ENCODE results near the gene SOWAHD.
"Not testable (repeated sequence)": the region's sequence is repeated elsewhere in the genome, so short reads cannot be mapped to it uniquely, and the experiment has no call there.

Gene SOWAHD

GRCh38 chrX:119758731-119759247 is 401 bp downstream of the SOWAHD start:
- DNase-seq (ENCODE audit: low read depth): no peak

DNA sequence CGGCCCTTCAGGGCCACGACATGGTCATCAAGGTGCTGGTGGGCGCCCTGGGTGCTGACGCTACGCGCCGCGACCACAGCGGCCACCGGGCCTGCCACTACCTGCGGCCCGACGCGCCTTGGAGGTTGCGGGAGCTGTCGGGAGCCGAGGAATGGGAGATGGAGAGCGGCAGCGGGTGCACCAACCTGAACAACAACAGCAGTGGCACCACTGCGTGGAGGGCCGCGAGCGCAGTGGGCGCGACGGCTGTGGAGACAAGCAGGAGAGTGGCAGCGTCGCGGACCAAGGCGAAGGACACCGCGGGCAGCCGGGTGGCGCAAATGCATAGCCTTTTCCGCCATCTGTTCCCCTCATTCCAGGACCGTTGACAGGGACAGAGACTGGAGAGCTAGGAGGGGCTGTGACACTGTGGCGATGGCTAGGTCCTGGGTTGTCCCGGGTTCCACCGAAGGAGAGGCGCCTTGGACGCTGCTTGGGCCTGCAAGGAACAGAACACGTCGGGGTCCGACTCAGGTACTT is 919 bp downstream of the SOWAHD start:
- DNase-seq (ENCODE audit: low read depth): no peak

GRCh38 chrX:119760026-119760877 is 1.9 kb downstream of the SOWAHD start:
- DNase-seq (ENCODE audit: low read depth): no peak

- no peak for DNase-seq (ENCODE audit: low read depth)
Observed at GRCh38 chrX:119762718-119763117, 4.3 kb downstream of the SOWAHD start.

DNA sequence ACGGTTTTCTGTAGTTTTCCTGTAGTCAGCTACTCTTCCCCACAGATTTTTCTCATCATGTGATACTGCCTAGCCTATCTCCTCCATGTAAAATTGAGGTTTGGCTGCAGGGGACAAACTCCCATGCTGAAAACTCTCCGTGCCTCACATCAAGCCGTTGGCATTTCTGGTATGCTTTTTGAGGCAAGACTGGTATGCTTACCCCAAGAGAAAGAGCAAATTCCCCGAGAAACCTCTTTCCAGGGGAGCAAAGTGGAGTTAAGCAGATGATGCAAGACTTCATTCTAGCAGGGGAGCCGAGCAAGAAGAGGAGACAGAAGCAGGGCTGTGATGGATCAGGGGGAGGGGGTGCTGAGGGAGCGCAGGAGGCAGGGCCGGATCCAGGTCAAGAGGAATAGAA is 4.8 kb downstream of the SOWAHD start:
- no peak for DNase-seq (ENCODE audit: low read depth)

DNA sequence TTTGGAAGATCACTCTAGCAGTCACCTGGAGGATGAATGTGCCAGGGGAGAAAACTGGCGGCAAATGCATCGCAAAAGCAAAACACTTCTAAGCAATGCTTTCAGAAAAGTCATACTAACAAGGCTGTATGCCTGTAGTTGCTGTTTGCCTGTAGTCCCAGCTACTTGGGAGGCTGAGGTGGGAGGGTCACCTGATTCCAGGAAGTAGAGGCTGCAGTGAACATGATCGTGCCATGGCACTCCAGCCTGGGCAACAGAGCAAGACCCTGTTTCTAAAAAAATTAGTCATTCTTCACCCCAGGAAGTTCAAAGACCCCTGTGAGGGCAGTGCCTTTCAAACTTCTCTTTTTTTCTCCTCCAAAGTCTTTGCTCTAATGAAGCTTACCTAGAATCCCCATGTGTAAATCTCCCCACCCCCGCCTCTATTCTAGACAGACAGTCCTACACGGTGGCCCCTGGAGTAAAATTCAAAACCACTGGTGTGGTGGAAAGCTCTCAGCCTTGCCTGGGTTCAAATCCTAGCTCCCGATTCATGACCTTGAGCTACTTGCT is 5.5 kb downstream of the SOWAHD start:
- DNase-seq (ENCODE audit: low read depth): no peak

DNA sequence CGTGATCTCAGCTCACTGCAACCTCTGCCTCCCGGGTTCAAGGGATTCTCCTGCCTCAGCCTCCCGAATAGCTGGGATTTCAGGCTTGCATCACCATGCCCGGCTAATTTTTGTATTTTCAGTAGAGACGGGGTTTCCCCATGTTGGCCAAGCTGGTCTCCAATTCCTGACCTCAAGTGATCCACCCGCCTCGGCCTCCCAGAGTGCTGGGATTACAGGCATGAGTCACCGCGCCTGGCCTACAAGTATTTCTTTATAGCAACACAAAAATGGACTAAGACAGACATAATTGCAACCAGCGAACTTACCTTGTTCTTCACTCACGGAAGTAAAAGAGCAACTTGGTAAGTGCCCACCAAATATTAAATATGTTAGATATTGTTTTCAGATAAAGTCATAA is 10.0 kb downstream of the SOWAHD start:
- DNase-seq (ENCODE audit: low read depth): not testable (repeated sequence)

DNA sequence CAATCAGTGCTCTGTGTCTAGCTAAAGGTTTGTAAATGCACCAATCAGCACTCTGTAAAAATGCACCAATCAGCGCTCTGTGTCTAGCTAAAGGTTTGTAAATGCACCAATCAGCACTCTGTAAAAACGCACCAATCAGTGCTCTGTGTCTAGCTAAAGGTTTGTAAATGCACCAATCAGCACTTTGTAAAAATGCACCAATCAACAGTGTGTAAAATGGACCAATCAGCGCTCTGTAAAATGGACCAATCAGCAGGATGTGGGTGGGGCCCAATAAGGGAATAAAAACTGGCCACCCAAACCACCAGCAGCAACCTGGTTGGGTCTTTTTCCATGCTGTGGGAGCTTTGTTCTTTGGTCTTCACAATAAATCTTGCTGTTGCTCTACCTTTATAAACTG is 11.0 kb downstream of the SOWAHD start:
- DNase-seq (ENCODE audit: low read depth): not testable (repeated sequence)

- DNase-seq (ENCODE audit: low read depth): no peak
Observed at GRCh38 chrX:119775517-119776238, 17.3 kb downstream of the SOWAHD start.

GRCh38 chrX:119778829-119779228 is 20.4 kb downstream of the SOWAHD start:
- no peak for DNase-seq (ENCODE audit: low read depth)

DNA sequence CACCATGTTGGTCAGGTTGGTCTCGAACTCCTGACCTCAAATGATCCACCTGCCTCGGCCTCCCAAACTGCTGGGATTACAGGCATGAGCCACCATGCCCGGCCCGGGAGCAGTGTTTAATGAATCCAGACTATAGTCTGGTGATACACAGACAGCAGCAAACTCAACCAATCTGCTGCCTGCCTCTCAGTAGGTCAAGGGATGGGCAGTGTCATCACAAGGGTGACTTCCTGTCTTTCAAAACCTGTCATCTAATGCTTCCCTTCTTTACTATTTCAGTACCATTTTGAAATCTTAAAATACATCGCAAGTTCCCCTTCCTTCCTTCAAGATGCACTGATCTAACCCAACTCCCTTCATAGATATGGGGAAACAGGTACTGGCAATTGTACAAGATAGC is 24.6 kb downstream of the SOWAHD start:
- no peak for DNase-seq (ENCODE audit: low read depth)

DNA sequence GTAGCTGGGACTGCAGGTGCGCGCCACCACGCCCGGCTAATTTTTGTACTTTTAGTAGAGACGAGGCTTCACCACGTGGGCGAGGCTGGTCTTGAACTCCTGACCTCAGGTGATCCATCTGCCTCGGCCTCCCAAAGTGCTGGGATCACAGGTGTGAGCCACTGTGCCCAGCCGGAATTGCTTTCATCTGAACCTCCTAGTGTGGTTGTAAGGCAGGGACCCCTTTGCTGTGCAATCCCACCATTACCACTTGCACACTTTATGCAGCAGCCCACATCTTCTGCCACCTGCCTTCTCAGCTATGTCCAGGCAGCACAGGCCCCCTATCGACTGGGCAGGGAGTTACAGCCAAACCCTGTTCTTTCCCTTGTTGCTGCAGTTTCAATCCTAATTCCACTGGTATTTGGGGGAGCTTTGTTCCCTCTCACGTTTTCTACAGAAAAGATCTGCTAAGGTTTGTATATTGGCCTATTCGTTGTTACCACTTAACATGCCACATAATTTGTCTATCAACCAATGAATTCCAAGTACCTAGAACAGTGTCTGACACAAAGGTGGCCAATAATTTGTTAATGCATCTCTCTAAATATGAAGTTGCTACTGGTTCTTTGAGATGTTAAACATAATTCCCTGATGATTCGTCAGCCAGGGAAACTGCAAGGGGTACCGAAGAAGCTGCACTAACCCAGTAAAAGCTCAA is 26.5 kb downstream of the SOWAHD start:
- peak; percentile 14 for DNase-seq (ENCODE audit: low read depth)

DNA sequence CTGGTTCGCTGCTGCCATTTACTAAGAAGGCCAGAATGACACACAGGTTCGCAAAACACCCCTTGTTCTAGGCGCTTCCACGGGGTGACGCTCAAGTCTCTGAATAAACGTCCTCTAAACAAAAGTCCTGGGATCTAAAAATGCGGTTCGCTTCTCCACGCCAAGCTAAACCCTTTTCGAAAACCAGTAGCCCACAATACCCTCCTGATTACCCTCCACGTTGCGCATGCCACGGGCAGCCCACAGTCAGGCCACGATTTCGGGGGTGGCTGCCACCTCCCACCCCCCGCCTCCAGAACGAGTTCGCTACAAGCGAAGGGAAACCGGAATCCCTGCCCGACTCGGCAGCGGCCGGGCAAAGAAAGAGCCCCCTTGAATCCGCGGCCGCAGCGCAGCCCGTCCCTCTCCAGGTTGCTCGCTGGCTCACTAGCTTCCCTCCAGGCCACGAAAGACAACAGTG is 32.6 kb downstream of the SOWAHD start:
- DNase-seq (ENCODE audit: low read depth): peak; percentile 6

DNA sequence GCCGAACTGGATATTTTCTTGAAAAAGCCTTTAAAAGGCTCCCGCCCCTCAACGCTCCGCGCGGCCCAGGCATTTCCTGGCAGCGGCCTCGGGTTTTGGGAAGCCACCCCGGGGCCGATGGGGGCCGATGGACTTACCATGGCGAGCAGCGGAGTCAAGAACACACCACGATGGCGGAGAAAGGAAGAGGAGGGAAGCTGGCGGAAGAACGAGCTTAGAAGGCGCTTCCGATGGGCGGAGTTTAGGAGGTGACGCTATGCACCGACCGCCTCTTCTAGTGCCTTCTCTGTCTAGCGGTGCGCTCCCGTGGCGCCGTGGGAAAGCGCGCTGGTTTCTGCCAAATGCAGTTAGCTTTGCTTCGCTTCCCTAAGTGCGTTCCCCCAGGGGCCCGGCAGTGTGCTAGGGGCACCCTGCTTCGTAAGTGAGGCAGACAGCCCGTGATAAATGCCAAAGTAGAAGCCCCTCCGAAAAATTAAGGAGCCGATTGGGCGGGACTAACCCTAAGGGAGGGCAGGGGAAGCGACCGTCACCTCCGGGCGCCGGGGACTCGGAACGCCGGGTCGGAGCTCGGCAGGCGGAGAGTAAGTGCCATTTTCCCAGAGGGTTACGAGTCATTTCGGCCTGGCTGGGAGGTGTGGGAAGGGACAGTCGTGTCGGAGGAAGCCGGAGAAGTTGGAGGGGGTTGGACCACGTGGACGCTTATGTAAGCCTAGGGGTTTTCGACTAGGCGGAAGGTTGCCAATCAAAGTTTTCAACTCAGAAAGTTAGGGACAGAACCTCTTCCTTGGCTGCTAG is 33.2 kb downstream of the SOWAHD start, which contains the start of gene RPL39:
TSS of gene RPL39 (minus strand) at position 194 of the 795 bp plus-strand sequence. CDS start at position 140, 54 bp downstream.
- peak; percentile 60 for DNase-seq (ENCODE audit: low read depth)

GRCh38 chrX:119801253-119802221 is 43.1 kb downstream of the SOWAHD start:
- no peak for DNase-seq (ENCODE audit: low read depth)

DNA sequence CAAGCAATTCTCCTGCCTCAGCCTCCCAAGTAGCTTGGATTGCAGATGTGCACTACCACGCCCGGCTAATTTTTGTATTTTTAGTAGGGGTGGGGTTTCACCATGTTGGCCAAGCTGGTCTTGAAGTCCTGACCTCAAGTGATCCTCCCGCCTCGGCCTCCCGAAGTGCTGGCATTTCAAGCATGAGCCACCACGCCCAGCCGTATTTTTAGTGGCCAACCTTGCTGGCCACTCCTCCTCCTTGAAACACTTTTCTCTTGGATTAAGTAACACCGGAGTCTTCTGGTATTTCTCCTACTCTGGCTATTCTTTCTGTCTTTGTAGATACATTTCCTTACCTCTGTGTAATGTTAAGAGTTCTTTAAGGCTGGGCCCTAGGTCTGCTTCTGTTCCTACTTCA is 44.2 kb downstream of the SOWAHD start:
- no peak for DNase-seq (ENCODE audit: low read depth)

DNA sequence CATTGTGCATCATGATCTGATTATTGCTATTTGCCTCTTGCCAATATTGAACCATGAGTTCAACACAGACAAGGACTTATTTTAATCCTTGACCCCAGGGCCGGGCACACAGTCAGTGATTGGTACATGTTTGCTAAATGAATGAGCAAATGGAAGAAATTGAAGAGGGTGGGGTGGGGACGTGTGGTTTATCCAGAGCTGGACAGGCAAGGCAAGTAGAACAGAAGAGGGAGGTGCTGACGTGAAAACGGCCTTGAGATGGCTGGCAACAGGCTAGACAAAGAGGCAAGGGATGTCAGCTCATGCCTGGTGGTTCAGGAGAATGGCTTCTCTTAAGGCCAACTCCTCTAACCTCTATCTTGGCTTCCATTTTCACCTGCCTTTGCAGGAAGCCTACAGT is 50.1 kb downstream of the SOWAHD start:
- not testable (repeated sequence) for DNase-seq (ENCODE audit: low read depth)

DNA sequence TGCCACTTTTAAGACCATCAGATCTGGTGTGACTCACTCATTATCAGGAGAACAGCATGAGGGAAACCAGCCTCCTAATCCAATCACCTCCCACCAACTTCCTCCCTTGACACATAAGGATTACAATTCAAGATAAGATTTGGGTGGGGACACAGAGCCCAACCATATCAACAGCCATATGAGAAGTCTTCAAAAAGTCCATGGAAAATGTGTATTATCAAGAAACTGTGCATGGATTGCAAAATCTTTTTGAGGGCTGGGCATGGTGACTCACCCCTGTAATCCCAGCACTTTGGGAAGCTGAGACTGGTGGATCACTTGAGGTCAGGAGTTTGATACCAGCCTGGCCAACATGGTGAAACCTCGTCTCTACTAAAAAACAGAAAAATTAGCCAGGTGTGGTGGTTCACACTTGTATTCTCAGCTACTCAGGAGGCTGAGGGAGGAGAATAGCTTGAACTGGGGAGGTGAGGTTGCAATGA is 50.8 kb downstream of the SOWAHD start:
- no peak for DNase-seq (ENCODE audit: low read depth)
